ENCODE measurements around the gene TSC2.
"Not testable (repeated sequence)": the region's sequence is repeated elsewhere in the genome, so short reads cannot be mapped to it uniquely, and the experiment has no call there.

DNA sequence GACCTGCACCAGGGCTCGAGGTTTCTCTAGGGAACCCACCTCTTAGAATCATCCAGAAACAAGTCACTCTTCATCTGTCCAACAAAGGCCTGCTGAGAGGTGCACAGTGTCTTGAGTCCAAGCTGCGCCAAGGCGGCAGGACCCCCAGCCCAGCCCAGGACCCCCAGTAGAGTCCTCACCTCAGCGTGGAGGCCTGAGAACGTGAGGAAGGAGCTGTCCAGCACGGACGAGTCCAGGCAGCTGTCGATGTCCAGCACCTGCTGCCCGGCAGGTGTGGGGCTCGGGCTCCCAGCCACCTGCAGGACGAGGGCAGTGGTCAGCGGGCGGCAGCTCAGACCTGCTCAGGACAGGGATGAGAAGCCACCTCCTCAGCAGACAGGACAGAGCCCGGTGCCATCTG is 49.9 kb downstream of the TSC2 start:
- not testable (repeated sequence) for TF ChIP-seq CTCF (conservative IDR thresholded peaks at IDR 0.05; ENCODE audit: low read depth, low read length); EZH2 (IDR thresholded peaks at IDR 0.05; ENCODE audit: low read length, unreplicated experiment)

Measured in PC-3 (cell line).